Hematopoietic multipotent progenitor cell treated with erythropoietin and hydrocortisone succinate and interleukin-3 and kit ligand, for 8 days (in vitro differentiated cells): Measurements from ENCODE around the gene CDKAL1.
"Not testable (repeated sequence)": the region's sequence is repeated elsewhere in the genome, so short reads cannot be mapped to it uniquely, and the experiment has no call there.

Experiments used
- DNase-seq: peaks from one replicate; pipeline ENCODE4 v3.0.0-alpha.2; 2015

CDKAL1 gene

DNA sequence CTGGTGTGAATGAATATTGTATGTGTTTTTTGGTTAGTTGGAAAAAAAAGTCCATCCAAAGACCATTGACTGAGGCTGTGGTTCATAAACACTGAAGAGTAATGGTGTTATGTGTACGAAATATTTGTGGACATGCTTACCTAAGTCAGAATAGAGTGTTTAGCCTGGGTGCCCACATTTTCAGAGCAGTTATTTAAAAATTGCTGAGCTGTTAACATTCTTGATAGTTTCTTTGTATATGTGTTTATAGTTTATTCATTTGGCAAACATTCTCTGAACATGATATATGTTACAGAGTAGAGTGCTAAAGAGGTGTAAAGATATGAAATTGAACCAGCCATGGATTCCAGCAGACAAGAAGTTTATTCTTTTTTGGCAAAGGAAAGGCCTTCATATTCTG, 20.6 kb downstream of the CDKAL1 start:
- no peak for DNase-seq

DNA sequence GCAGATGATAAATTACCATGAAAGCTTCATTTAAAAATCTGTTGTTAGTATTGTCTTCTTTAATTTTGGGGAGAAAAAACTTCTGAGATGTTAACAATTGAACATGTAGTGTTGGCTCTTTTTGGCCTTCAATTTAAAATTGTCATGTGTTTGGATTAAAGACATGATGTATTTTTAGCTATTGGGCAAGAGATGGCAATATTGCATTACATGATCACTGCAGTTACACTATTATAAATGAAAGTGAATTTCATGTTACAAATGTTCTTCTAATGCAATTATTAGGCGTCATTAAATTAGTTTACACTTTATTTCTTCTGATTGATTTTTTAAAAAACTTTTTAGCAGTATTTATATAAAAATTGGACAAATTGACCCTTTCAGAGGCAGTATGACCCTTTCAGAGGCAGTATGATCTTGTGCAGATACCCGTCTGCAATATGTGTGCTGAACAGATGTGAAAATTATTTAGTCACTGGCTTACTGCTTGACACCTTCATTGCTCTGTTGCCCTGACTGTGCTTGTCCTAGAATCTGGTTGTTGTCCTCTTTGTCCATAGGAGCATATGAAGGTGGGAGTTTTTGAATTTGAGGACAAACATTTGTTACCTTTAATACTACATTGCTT, 25.8 kb downstream of the CDKAL1 start:
- DNase-seq, result no peak

DNA sequence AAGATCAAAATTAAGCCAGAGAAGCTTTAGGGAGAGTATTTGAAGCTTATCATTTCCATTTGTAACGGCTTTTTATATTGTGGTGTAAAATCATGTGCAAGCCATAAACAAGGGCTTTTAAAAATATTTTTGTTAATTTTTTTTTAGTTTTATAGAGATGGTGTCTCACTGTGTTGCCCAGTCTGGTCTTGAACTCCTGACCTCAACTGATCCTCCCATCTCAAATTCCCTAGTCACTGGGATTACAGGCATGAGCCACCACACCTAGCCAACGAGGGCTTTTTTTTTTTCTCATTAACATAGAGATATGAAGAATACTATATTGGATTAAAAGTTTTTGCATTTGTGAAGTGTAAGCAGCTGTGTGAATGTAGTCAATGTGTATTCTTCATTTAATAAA, 29.1 kb downstream of the CDKAL1 start:
- DNase-seq, result no peak

DNA sequence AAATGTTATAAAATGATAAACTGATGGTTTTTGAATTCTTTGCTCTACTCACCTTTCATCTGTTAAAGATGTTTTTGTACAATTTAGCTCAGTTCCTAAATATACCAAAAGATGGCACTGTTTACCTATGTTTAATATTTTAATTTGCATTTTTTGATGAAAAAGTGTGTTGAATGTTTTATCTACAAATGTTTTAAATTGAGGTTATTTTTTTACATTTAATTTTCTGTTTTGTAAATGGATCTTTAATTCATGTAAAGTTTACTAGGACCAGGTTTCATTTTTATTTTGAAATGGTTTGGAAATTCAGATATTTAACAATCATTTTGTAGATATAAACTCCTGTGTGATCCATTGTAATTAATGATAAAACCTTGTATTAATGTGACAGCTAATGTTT, 30.0 kb downstream of the CDKAL1 start:
- peak; percentile 65 for DNase-seq

GRCh38 chr6:20564777-20565176, 30.5 kb downstream of the CDKAL1 start:
- peak; percentile 17 for DNase-seq

DNA sequence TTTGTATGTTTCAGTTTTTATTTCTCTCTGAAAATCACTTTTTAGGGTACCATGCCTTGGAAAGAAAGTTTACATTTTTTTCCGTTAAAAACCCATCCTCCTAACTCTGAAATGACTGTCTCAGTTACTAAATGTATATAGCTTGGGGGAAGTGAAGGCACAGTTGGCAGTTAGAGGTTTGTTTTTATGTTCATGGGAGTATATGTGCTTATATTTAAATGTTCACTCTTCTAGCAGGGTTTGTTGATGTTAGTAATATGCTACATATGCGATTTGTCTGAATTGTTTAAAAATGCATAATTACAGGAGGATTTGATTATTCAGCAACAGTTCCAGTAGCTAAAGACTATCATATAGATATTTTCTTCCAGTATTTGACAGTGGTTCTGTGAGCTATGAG, 31.1 kb downstream of the CDKAL1 start:
- DNase-seq, result no peak

GRCh38 chr6:20566109-20566508, 31.9 kb downstream of the CDKAL1 start:
- no peak for DNase-seq

GRCh38 chr6:20569000-20569610, 34.8 kb downstream of the CDKAL1 start:
- no peak for DNase-seq

GRCh38 chr6:20571261-20571660, 37.0 kb downstream of the CDKAL1 start:
- DNase-seq, result peak; percentile 79

GRCh38 chr6:20572288-20572687, 38.0 kb downstream of the CDKAL1 start:
- no peak for DNase-seq

- DNase-seq, result no peak
Measured at GRCh38 chr6:20572940-20573339, 38.7 kb downstream of the CDKAL1 start.

- no peak for DNase-seq
Measured at GRCh38 chr6:20574355-20574754, 40.1 kb downstream of the CDKAL1 start.

DNA sequence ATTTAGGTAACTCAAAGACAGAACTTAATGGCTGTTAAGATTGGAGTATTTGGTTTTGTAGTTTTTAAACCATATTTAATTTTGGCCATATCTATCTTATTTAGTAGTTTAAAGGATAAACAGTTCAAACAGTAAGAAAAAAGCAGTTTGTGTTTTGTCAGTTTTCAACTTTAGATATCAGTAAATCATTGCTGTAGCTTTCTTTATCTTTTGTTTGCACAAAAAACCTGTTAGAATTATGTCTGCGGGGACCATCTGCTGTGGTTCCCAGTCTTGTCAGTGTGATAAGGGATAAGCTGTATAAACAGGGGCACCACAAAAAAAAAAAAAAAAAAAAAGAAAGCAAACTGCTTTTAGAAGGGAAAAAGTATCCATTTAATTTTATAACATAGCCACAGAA, 40.9 kb downstream of the CDKAL1 start:
- DNase-seq, result peak; percentile 95

GRCh38 chr6:20575704-20576451, 41.6 kb downstream of the CDKAL1 start:
- peak; percentile 26 for DNase-seq

GRCh38 chr6:20577173-20577688, 43.0 kb downstream of the CDKAL1 start:
- no peak for DNase-seq

- no peak for DNase-seq
Measured at GRCh38 chr6:20581070-20581469, 46.8 kb downstream of the CDKAL1 start.

- no peak for DNase-seq
Measured at GRCh38 chr6:20582586-20583443, 48.6 kb downstream of the CDKAL1 start.

DNA sequence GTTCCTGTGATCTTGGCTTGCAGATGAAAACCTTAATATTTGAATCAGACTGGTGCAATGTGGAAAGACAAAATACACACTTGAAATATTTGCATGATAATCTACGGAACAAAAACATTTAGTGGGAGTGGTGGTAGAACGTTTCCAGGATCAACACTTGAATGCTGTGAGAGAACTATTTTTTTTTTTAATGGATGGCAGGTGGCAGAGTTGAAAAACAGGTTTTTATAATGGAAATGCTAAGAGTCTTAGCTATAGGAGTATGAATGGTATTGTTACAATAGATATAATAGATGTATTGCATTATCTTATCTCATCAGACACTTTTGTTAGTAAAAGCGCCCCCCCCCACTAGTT, 49.2 kb downstream of the CDKAL1 start:
- no peak for DNase-seq

DNA sequence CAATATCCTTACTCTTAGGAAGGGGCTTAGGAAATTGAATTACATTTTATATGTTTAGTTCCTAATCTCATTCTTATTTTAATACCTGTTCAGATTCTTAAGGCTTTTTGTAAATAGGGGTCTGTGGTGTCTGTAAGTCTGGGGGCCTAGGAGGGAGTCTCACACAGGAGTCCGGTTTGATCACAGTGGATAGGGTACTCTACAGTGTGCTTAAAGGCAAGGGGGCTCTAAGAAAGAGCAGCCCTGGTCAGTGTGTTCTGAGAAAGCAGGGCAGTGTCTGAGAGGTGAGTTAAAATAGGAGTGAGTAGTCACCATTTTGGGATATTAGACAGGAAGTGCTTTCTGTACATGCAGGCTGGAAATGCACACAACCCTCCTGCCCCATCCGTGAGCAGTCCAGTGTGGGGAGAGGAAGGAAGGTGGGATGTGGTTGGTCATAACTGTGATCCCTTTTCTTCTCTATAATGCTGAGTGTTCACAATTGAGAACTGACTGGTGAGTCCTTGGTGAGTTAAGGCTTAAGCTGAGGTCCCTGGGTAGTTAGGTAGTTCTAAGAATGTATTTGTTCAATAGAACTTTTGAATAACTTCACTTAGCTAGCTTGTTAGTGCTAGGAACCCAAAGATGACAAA, 50.0 kb downstream of the CDKAL1 start:
- no peak for DNase-seq

DNA sequence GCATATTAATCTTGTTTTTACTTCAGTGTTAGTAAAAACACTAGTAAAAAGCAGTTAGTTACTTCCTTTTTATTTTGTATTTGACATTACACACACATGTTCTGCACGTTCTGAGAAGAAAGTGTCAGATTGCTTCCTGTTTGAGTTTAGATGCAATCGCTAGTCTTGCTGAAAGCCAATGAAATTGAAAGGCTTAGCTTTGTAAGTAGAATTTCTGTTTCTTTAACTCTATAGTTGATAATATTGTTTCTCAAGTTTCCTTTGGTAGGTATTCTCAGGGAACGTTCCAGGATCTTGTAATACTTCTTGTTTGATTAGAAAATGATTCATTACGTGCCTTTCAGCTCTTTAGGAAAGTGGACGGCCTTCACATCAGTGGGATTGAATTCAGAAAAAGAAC, 55.0 kb downstream of the CDKAL1 start:
- DNase-seq, result no peak

GRCh38 chr6:20590476-20590875, 56.2 kb downstream of the CDKAL1 start:
- DNase-seq, result not testable (repeated sequence)

DNA sequence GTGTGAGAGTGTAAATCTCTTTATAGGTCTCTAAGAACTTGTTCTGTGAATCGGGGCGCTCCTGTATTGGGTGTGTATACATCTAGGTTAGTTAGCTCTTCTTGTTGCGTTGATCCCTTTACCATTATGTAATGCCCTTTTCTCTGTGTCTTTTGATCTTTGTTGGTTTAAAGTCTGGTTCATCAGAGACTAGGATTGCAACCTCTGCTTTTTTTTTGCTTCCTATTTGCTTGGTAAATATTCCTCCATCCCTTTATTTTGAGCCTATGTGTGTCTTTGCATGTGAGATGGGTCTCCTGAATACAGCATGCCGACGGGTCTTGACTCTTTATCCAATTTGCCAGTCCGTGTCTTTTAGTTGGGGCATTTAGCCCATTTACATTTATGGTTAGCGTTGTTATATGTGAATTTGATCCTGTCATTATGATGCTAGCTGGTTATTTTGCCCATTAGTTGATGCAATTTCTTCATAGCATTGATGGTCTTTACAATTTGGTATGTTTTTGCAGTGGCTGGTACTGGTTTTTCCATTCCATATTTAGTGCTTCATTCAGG, 60.1 kb downstream of the CDKAL1 start:
- DNase-seq, result not testable (repeated sequence)
